CD1c-positive myeloid dendritic cell (primary cell): ENCODE results near the gene ARID4A.
A peak's percentile ranks its signal among the peaks of the same experiment; 100 is the strongest.
"Not testable (repeated sequence)": the region's sequence is repeated elsewhere in the genome, so short reads cannot be mapped to it uniquely, and the experiment has no call there.

Experiments
- DNase-seq: peaks from one replicate; pipeline ENCODE4 v3.0.0-alpha.2; 2016; ENCODE audit errors: extremely low spot score

The ARID4A gene

DNA sequence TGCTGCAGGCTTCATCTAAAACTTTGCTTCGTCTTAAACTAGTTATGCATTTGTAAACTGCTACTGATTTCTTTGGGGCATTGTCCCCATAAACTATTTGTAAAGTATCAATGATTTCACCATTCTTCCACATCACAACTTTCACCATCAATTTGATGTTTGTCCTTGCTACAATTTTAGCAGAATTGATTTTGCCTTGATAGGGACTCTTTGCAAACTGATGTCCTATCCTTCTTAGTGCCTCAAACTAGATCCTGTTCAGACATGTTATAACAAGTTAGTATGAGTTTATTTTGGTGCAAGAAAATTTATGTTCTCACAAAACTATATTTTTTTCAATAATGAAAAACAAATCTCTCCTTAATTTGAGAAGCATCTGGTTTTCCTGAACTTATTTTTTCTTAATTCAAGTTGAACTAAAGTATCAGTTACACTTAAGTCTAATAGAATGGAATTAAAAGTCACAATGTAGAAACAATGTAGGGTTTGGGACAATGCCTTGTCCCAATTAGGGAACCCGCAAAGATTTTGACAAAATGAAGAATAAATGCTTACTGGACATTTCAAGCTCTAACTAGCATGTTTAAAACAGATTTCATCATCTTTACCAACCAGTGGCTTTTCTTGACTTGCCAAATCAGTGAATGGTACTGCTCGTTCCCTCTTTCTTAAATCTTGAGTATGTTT lies 10.1 kb upstream of the ARID4A start:
- DNase-seq: no peak

DNA sequence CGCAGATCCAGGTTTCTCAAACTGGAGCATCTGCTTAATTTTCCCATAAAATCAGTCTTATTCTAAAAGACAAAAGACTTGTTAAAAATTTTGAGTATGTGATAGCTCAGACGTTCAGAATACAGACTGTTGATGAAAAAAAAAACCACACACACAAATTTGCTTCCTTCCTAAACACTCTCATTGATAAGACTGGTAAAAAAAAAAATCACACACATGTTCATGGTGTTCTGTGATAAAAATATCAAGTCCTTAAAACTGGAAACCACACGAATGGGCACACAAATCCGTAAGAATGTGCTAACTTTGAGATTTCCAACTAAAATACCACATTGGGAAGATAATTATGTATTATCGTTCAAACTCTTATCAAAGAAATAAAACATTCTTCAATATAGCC lies 6.7 kb upstream of the ARID4A start:
- DNase-seq: no peak

DNA sequence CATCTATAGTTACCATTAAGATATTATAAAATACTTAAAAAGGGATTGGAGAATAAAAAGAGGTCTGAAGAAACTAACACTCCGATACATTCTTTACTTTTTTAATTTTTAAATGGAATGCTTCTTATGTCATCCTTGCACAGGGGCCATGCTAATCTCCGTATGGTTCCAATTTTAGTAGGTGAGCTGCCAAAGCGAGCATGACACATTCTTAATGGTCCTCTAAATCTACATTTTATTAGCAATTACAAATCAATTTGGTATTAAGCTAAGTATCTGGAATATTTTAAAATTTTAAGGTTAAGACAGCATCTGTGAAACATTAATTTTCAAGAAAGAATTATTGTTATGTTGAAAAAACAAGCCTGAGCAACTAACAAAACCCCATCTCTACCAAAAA lies 6.2 kb upstream of the ARID4A start:
- DNase-seq: no peak

DNA sequence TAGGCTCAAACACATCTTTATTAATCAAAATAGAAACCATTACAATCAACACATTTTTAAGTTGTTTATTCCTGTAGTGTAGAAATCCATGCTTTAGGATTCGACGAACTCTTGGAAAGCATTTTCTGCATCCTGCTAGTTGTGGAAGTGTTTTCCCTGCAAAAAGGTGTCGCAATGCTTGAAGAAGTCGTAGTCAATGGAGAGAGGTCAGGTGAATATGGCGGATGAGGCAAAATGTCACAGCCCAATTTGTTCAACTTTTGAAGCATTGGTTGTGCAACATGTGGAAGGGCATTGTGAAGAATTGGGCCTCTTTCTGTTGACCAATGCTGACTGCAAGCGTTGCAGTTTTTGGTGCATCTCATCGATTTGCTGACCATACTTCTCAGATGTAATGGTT lies 4.2 kb upstream of the ARID4A start:
- DNase-seq: no peak

DNA sequence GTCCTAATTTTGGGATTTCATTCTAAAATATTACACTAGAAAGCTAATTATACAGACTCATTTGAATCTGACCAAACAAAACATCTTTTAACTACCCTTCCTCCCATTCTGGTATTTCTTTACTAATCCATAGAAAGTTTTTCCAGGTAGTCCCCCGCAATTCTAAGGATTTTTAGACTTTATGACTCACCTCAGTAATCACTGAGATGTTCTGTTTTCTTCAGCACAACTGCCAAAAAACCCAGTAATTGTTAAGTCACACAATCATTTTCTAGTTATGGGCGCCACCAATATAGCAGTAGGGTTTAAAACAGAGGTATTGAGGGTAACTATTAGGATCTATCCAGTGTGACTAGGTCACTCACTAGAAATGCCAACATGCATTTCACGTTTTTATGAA lies 1.6 kb upstream of the ARID4A start:
- DNase-seq: peak; percentile 35

DNA sequence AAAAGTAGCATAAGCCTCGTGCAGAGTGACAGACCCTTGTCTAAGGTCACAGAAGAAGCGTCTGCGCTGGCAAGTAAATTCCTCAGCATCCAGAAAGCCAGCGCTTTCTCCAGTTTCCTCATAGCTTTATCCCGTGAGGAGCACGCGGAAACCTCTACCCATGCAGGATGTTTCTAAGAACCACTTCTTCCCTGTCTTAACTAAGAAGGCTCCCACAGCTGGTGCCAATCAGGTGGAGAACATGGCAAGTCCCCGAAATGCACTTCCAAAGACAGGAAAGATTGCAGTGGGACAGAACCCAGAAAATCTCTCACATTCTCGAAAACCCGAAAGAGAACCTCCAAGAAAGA lies 968 bp upstream of the ARID4A start:
- peak; percentile 86 for DNase-seq

DNA sequence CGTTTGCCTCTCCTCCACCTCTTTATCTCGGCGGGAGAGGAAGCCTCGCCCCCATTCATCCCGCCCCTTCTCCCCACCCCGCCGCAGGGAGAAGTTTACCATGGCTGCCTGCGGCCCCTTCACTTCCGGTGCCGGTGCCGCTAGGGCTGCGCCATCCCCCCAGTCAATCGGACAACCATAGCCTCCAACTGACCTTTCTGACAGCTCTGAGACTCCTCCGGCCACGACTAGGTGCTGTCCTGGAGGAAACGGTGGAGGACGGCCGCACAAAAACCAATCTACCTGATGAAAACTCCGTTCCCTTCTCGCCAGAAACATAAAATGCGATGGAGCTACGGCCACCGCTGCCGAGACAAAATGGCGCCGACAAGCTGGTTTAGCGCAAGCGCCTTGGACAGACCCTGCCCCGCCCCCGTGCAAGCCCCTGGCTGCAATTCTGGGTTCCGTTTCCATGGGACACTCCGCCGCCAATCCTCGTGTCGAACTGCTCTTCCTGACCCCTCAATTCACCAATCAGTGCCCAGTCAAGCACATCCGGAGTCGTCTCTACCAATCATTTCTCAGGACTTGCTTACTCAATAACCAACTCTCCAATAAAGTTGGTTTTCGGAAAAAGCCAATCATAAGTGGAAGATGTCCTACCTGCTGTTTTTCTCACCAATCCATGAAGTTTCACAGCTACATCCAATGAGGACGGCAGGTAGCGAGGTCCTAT lies 436 bp upstream of the ARID4A start:
- DNase-seq: peak; percentile 99

DNA sequence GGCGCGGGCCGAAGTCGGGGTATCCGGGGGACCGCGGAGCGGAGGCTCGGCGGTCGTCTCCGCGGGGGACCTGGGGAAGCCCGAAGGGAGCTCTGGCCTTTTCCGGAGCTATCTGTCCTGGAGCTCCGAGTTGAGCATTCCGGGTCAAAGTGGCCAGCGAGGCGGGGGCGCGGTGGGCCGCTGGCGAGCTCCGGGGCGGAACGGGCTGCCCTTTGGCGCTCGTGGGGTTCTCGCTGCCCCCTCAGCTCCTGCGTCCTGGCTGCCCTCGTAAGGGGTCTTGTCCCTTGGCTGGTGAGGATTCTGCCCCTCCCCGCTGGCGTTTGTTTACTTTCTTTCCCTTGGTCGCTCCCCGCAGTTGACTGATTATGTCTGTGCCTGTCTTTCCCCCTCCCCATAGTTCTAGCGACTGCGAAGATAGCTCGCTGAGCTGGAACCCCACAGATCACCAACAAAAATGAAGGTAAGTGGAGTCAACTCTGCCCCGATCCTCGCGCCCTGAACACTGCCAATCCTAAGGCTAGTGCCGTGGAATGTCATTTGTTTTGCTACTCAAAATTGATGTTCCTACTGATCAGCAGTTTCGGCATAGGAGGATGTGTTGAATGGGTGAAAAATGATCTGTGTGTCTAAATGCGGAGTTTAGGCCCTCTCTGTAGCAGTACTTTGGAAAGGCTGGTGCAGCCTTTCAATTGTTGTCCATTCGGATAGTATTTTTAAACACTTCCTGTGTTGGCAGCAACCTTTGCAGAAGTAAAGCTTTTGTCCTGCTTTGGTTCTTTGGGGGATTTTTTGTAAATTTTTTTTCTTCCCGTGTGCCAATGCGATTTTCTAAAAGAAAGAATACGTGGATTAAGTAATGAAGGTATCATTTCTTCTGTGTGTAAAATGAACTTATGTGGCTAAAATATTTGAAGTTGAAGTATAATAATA lies 1.3 kb downstream of the ARID4A start:
- peak; percentile 36 for DNase-seq

DNA sequence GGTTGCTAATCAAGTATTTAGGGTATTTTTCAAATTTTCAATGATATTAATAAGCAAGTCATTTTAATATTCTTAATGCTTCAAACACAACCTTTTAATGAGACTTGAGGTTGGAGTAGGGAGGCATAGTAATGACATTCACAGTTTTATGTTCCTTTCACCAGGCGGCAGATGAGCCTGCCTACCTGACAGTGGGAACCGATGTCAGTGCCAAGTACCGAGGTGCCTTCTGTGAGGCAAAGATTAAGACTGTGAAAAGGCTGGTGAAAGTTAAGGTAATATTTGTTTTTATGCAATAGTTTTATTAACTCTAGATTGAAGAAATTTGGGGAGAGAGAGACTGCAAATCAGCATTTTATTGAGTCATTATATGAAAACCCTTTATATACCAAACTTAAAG lies 3.1 kb downstream of the ARID4A start:
- no peak for DNase-seq

DNA sequence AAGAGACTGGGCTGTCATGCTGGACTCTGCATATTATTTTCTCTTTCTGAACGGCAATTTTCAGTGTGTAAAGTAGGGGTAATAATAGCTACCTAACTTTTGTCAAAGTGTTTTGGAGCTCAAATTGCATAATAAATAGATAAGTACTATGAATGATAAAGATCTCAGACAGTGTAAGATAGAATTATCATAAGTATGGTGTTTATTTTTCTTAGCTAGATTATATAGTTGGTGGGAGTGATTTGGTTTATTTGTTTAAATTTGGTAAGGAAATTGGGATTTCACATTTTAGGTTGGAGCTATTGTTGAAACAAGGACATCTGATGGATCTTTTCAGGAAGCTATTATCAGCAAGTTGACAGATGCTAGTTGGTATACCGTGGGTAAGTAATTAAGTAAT lies 7.4 kb downstream of the ARID4A start:
- DNase-seq: no peak

DNA sequence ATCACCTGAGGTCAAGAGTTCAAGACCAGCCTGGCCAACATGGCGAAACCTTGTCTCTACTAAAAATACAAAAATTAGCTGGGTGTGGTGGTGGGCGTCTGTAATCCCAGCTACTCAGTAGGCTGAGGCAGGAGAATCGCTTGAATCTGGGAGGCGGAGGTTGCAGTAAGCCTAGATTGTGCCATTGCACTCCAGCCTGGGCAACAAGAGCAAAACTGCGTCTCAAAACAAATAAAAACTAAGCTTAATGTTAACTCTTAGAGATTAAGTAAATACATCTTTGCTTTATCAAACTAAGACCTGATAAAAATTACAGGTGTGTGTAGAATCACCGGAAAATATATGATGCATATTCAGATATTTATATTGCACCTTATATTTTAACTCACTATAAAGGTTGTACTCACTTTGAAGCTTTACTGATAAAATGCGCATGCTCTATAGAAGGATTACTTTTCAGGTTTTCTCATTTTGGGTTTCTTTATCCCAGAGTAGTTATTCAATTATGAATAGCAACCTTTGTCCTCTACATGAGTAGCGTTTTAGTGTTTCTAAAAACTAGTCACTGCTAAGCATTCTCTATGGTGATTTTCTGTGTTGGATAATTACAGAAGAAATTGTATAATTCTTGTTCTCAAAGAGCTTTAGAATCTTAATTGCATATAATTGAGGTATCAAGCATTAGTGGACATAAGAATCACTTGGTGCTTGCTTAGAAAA lies 9.4 kb downstream of the ARID4A start:
- no peak for DNase-seq

DNA sequence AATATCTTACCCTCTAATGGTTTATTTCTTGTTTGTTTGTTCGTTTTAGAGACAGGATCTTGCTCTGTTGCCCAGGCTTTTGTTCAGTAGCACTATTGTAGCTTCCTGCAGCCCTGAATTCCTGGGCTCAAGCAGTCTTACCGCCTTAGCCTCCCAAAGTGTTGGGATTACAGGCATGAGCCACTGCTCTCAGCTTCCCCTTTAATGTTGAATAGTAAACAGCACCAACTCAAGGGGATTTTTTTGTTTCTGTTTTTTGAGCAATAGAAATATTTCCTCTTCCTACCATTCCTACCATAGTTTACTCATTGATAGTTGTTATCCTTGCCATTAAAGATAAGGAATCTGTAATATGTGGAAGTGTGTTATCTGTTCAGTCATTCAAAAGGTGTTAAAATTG lies 10.7 kb downstream of the ARID4A start:
- peak; percentile 15 for DNase-seq

DNA sequence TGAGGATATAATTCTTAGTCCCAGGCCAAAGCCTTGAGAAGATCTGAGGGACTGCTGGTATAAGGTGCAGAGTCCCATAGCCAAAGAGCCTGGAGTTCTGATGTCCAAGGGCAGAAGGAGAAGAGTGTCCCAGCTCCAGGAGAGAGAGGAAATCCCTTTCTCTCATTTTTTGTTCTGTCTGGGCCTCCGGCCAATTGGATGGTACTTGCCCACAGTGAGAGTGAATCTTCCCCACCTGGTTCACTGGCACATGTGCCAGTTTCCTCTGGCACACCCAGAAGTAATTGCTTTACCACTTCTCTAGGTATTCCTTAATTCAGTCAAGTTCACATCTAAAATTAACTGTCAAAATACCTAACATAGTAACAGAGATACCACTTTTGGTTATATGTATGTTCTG lies 15.3 kb downstream of the ARID4A start:
- DNase-seq: no peak

DNA sequence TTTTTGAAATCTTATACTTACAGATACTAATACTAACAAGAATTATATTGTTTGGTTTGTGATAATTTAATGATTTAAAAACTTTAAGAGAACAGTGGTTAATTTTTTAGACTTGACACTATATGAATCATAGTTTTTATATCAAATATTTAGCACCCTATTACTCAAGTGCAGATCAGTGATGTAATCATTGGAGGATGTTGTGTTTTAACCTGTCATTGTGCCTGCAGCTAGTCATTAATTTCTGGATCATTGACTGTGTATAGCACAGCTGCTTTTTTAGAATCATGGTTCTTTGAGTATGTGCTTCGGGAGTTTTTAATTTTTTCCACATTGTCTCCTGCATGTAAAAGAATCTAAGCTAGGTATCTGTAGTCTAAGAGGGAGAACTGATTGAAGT lies 17.3 kb downstream of the ARID4A start:
- DNase-seq: no peak

DNA sequence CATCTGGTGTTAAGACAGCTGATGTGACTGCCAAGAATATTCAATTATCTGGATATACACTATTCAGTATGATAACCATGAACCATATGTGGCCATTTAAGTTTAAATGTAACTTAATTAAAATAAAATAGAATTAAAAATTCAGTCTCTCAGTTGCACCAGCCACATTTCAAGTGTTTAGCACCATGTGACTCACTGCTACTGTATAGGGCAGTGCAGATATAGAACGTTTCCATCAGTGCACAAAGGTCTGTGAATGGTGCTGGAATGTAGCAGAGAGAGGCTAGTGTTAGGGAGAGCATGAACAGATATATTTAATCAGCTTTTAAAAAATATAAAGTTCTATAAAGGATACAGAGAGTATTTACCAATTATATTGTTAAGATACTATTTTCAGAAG lies 28.7 kb downstream of the ARID4A start:
- no peak for DNase-seq

DNA sequence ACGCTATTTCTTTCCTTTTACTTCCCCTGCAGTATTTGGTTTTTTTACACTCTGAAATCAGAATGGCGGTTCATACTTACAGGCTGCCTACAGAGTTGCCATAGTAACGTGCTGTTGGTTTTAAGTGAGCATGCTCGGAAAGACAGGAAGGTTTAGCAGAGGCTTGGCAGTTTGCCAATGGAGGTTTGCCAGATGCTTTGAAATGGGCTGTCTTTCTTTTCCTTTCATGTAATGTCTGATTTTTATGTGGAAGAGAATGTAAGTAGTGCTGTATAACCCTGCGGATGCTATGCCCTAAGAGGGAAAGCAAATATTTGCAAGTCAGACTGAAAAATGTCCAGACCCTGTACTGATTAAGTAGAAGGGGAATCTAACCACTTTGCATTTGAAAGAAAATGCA lies 32.8 kb downstream of the ARID4A start:
- peak; percentile 94 for DNase-seq

DNA sequence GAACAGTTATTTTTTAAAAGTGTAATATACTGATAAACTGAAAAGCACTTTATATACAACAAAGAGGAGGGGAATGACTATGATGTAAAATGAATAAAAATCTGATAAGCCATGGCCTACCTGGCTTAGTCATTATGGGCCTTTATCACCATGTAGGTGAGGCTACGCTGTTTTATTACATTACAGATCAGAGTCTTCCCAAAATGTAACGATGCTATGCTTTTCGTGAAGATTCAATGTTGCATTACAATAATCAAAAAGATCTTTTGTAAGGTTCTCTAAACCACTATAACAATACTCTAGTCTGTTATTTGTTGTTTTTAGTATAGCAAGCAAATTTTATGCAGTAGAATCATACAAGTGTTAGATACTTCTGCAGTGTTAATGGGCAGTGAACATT lies 34.2 kb downstream of the ARID4A start:
- no peak for DNase-seq

DNA sequence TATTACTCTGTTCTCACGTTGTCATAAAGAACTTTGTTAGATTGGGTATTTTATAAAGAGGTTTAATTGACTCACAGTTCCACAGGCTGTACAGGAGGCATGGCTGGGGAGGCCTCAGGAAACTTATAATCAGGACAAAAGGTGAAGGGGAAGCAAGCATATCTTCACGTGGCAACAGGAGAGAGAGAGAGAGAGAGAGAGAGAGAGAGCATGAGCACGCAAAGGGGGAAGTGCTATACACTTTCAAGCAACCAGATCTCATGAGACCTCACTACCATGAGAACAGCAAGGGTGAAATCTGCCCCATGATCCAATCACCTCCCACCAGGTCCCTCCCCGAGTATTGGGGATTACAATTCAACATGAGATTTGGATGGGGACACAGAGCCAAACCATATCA lies 41.3 kb downstream of the ARID4A start:
- DNase-seq: not testable (repeated sequence)

DNA sequence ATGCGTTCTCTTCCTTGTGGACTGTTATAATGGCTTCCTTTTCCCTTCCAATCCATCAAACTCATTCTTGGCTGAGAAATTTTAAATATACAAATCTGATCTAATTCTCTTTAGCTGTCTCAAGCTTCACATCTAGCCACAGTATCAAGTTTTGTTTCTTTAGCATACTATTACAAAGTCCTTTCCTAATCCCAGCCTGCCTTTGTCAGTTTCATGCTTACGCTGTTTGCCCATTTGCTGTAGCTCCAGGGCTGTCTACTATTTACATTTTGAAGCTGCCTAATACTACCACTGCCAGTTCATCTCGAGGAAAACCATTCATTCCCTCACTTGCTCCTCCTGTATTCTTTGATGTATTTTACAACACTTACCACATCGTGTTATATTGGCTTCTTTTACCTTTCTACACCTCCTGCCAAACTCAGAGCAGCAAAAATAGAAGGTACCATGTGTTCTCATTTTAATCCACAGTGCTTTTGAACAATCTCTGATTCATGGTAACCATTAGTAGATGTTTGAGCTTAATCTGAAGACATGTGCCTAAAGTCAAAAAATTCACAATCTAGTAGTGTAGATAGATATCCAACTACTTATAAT lies 42.9 kb downstream of the ARID4A start:
- DNase-seq: no peak

DNA sequence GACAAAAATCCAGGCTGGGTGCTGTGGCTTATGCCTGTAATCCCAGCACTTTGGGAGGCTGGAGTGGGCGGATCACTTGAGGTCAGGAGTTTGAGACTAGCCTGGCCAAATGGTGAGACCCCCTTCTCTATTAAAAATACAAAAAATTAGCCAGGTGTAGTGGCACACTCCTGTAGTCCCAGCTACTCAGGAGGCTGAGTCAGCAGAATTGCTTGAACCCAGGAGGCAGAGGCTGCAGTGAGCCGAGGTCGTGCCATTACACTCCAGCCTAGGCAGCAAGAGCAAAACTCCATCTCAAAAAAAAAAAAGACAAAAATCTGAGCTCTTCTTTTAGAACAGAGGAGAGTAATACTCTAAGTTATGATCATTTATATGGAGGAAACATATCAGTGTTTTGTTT lies 45.2 kb downstream of the ARID4A start:
- not testable (repeated sequence) for DNase-seq

DNA sequence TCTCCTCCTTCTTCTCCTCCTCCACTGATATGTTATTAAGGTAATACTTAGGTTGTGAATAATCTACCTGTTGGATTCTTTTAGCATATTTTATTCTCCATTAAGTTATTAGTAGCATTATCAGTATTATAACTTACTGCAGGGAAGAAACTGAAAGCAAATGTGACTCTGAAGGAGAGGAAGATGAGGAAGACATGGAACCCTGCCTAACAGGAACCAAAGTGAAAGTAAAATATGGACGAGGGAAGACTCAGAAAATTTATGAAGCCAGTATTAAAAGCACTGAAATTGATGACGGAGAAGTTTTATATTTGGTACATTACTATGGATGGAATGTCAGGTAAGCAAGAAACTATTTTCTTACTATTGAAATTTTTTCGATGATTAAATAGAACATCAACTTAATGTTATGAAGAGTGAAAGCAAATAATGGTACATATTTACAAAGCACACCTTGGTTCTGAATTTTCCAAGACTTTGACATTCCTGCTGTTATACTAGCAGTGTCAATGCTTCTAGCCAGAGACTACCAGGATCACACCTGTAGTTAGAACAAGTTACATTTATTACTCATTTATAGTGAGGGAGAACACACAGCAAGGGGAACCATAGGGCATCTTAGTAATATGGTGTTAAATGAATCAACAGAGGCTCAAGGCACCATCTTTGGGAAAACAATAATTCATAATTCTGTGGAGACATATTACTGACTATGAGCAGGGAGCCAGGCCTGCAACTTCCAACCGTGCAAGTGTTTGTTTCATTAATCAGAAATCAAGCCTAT lies 55.4 kb downstream of the ARID4A start:
- DNase-seq: no peak
